ENCODE data around the gene OTOR.

DNA sequence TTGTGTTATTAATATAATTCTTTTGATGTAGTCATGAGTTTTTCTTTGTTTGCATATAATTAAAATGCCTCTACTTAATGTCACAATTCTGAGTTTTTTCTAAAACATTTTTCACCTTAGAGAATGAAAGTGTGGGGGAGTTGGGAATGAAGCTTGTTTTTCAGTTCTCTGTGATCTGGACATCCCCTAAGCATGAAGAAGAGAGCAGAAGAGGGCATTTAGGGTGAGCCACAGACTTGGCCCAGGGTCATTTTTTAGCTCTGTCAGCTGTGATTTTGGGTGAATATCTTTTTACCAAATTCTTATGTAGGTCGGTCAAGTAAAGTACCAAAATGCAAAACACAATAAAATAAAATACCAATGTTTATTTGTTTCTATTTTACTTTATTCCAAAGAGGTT lies 3.9 kb downstream of the OTOR start:
- TF ChIP-seq, protein P1, sequence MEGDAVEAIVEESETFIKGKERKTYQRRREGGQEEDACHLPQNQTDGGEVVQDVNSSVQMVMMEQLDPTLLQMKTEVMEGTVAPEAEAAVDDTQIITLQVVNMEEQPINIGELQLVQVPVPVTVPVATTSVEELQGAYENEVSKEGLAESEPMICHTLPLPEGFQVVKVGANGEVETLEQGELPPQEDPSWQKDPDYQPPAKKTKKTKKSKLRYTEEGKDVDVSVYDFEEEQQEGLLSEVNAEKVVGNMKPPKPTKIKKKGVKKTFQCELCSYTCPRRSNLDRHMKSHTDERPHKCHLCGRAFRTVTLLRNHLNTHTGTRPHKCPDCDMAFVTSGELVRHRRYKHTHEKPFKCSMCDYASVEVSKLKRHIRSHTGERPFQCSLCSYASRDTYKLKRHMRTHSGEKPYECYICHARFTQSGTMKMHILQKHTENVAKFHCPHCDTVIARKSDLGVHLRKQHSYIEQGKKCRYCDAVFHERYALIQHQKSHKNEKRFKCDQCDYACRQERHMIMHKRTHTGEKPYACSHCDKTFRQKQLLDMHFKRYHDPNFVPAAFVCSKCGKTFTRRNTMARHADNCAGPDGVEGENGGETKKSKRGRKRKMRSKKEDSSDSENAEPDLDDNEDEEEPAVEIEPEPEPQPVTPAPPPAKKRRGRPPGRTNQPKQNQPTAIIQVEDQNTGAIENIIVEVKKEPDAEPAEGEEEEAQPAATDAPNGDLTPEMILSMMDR (conservative IDR thresholded peaks at IDR 0.05 in 1 of 2, IDR thresholded peaks at IDR 0.05 in 1 of 2; ENCODE audit: low read depth in 1 of 2, low read length in 2 of 2), result no peak
- no peak for TF ChIP-seq EZH2 (IDR thresholded peaks at IDR 0.05; ENCODE audit: low read length, missing control alignments)
